SK-N-SH (cell line): Measurements from ENCODE around the gene KLHL28. TPM values are rescaled to one million over a fixed set of nuclear protein-coding genes. Genes with fewer than 3 reads are reported as not detected.
"Not testable (repeated sequence)": the region's sequence is repeated elsewhere in the genome, so short reads cannot be mapped to it uniquely, and the experiment has no call there.

ENCODE experiments used
- CTCF ChIA-PET: fragments of 300-600, 350-600 bp; formaldehyde crosslinking; extraction: SDS; loops from one replicate; lab custom pipeline; 2021; lab: Yijun Ruan, JAX
- POLR2A ChIA-PET: fragments of 350-600 bp; sonication (Branson Sonifier 250); formaldehyde crosslinking; extraction: SDS; loops from one replicate; lab custom pipeline; 2020; ENCODE audit warnings: antibody characterized with exemption, inconsistent platforms; lab: Yijun Ruan, JAX
- DNase-seq: peaks from one replicate; pipeline ENCODE4 v3.0.0; 2012
- H2AFZ ChIP-seq: fragments of 200-600 bp; sonication (generic); 2 replicates; pipeline ENCODE4 v1.8.1; 2016; ENCODE audit warnings: antibody characterized with exemption, mild to moderate bottlenecking, low read depth
- H3F3A ChIP-seq: fragments of 200-600 bp; sonication (generic); replicated peaks from 2 replicates; pipeline ENCODE3; 2016; ENCODE audit warnings: antibody characterized with exemption, mild to moderate bottlenecking; ENCODE audit not compliant: insufficient read depth
- H3K27ac ChIP-seq, 2 experiments: fragments of 200-500 bp in 1 of 2; fragments of 200-600 bp in 1 of 2; sonication (Bioruptor generic) in 1 of 2; sonication (generic), shearing (Covaris generic) in 1 of 2; 2 replicates each; pipeline versions ENCODE4 v1.5.1 to v1.6.1; 2014 to 2016; ENCODE audit warnings: low read depth in 2 of 2, inconsistent platforms in 1 of 2, low read length in 1 of 2, mild to moderate bottlenecking in 1 of 2, mixed read lengths in 1 of 2
- H3K27me3 ChIP-seq: fragments of 200-600 bp; sonication (generic), shearing (Covaris generic); 2 replicates; pipeline ENCODE4 v1.6.1; 2016; ENCODE audit warnings: mixed run types; ENCODE audit not compliant: insufficient read depth
- H3K36me3 ChIP-seq, 2 experiments: fragments of 200-500 bp in 1 of 2; fragments of 200-600 bp in 1 of 2; sonication (Bioruptor generic) in 1 of 2; sonication (generic) in 1 of 2; replicated peaks in 1 of 2; 2 replicates each; pipeline versions ENCODE3 to v1.5.1; 2014 to 2016; ENCODE audit warnings: low read length in 1 of 2, mild to moderate bottlenecking in 1 of 2; ENCODE audit not compliant: insufficient read depth in 2 of 2, control insufficient read depth in 1 of 2
- H3K4me1 ChIP-seq, 2 experiments: fragments of 200-500 bp in 1 of 2; fragments of 200-600 bp in 1 of 2; sonication (Bioruptor generic) in 1 of 2; sonication (generic), shearing (Covaris generic) in 1 of 2; 2 replicates each; pipeline versions ENCODE4 v1.5.1 to v1.6.1; 2014 to 2016; ENCODE audit warnings: low read depth in 1 of 2, low read length in 1 of 2, mixed run types in 1 of 2; ENCODE audit not compliant: insufficient read depth in 2 of 2, control insufficient read depth in 1 of 2
- H3K4me2 ChIP-seq: fragments of 200-600 bp; sonication (generic), shearing (Covaris generic); 2 replicates; pipeline ENCODE4 v1.6.1; 2017; ENCODE audit warnings: mixed run types
- H3K4me3 ChIP-seq, 2 experiments: fragments of 200-500 bp in 1 of 2; fragments of 200-600 bp in 1 of 2; sonication (Bioruptor generic) in 1 of 2; sonication (generic), shearing (Covaris generic) in 1 of 2; 2 replicates each; pipeline versions ENCODE4 v1.5.1 to v1.8.1; 2014 to 2016; ENCODE audit warnings: low read depth in 2 of 2, inconsistent platforms in 1 of 2, low read length in 1 of 2, mild to moderate bottlenecking in 1 of 2, mixed read lengths in 1 of 2, moderate library complexity in 1 of 2
- H3K79me2 ChIP-seq: fragments of 200-600 bp; sonication (generic); 2 replicates; pipeline ENCODE4 v1.8.1; 2017; ENCODE audit warnings: mild to moderate bottlenecking; ENCODE audit not compliant: insufficient read depth
- H3K9ac ChIP-seq: fragments of 200-600 bp; sonication (generic); 2 replicates; pipeline ENCODE4 v1.6.1; 2017; ENCODE audit warnings: mixed run types
- H3K9me2 ChIP-seq: fragments of 200-600 bp; sonication (generic); 2 replicates; pipeline ENCODE4 v1.6.1; 2017; ENCODE audit warnings: mixed run types
- H3K9me3 ChIP-seq: fragments of 200-600 bp; sonication (generic); 2 replicates; pipeline ENCODE4 v1.6.1; 2017; ENCODE audit warnings: mixed run types, mild to moderate bottlenecking, moderate library complexity
- H4K20me1 ChIP-seq: fragments of 200-600 bp; sonication (generic); 2 replicates; pipeline ENCODE4 v1.6.1; 2017; ENCODE audit warnings: mild to moderate bottlenecking, mixed run types; ENCODE audit not compliant: insufficient read depth
- ELF1 ChIP-seq: IDR thresholded peaks from 2 replicates; pipeline ENCODE4 v1.4.0; 2012
- EP300 ChIP-seq, 2 experiments: IDR thresholded peaks; 2 replicates each; pipeline versions ENCODE4 v1.4.0 to v1.6.1; 2012; ENCODE audit warnings: borderline replicate concordance in 1 of 2, low read depth in 1 of 2, low read length in 1 of 2
- FOSL2 ChIP-seq: IDR thresholded peaks from 2 replicates; pipeline ENCODE4 v1.4.0; 2012; ENCODE audit warnings: low read depth, mild to moderate bottlenecking, moderate library complexity, borderline replicate concordance
- FOXM1 ChIP-seq: IDR thresholded peaks from 2 replicates; pipeline ENCODE4 v1.4.0; 2012; ENCODE audit warnings: low read depth, mild to moderate bottlenecking
- GABPA ChIP-seq: IDR thresholded peaks from 2 replicates; pipeline ENCODE4 v1.4.0; 2012; ENCODE audit warnings: low read depth, mild to moderate bottlenecking
- GATA2 ChIP-seq: sonication (generic); formaldehyde crosslinking; IDR thresholded peaks from 2 replicates; pipeline ENCODE4 v1.5.0; 2020; ENCODE audit warnings: mild to moderate bottlenecking, missing genetic modification reagents
- IRF3 ChIP-seq: fragments of 150-350 bp; IDR thresholded peaks from 2 replicates; pipeline ENCODE4 v1.6.1; 2016; ENCODE audit warnings: mild to moderate bottlenecking, low read depth, low read length
- JUND ChIP-seq: IDR thresholded peaks from 2 replicates; pipeline ENCODE4 v1.4.0; 2012
- MXI1 ChIP-seq: IDR thresholded peaks from 2 replicates; pipeline ENCODE4 v1.6.1; 2012; ENCODE audit warnings: mild to moderate bottlenecking, low read depth, low read length, improper control_type of control experiment
- NFIC ChIP-seq: IDR thresholded peaks from 2 replicates; pipeline ENCODE4 v1.4.0; 2012; ENCODE audit warnings: borderline replicate concordance
- NRF1 ChIP-seq: IDR thresholded peaks from 2 replicates; pipeline ENCODE4 v1.6.1; 2012; ENCODE audit warnings: low read depth, mild to moderate bottlenecking, low read length
- PBX3 ChIP-seq: IDR thresholded peaks from 2 replicates; pipeline ENCODE4; 2012
- RFX5 ChIP-seq: IDR thresholded peaks from 2 replicates; pipeline ENCODE4 v1.6.1; 2012; ENCODE audit warnings: mild to moderate bottlenecking, improper control_type of control experiment, low read length
- RXRA ChIP-seq: IDR thresholded peaks from 2 replicates; pipeline ENCODE4 v1.4.0; 2012; ENCODE audit warnings: low read depth, mild to moderate bottlenecking, borderline replicate concordance
- SMC3 ChIP-seq: IDR thresholded peaks from 2 replicates; pipeline ENCODE4 v1.6.1; 2012; ENCODE audit warnings: low read depth, low read length, improper control_type of control experiment
- TAF1 ChIP-seq: IDR thresholded peaks from 2 replicates; pipeline ENCODE4 v1.6.1; 2012; ENCODE audit warnings: low read depth, mild to moderate bottlenecking, low read length, moderate library complexity, borderline replicate concordance
- TEAD4 ChIP-seq: IDR thresholded peaks from 2 replicates; pipeline ENCODE4 v1.4.0; 2012; ENCODE audit warnings: mild to moderate bottlenecking, borderline replicate concordance; ENCODE audit not compliant: insufficient read depth
- USF2 ChIP-seq: fragments of 150-350 bp; IDR thresholded peaks from 2 replicates; pipeline ENCODE4 v1.6.1; 2017; ENCODE audit warnings: antibody characterized with exemption, low read length, low read depth, borderline replicate concordance
- YY1 ChIP-seq: IDR thresholded peaks from 2 replicates; pipeline ENCODE4 v1.4.0; 2012; ENCODE audit warnings: low read depth, mild to moderate bottlenecking
- WGBS: methylation state at CpG from one replicate; pipeline ENCODE4 v1.1.6; 2017; ENCODE audit warnings: low lambda C conversion rate; 5-methylcytosine and 5-hydroxymethylcytosine counted together
- polyA plus RNA-seq, 3 experiments: library from polyadenylated mRNA; depleted of rRNA; stranded (reverse); fragments of >200 nt; gene quantifications; 2 replicates each; pipeline ENCODE4 v1.2.3, GENCODE V29; 2012

The KLHL28 gene
- polyA plus RNA-seq, 1 of the 3 experiments (the other 2 are of a cell fraction): 0.72 TPM

- TF ChIP-seq YY1 (no peak; the same call in 1 of the 2 replicates), GABPA (no peak), IRF3 (no peak), TEAD4 (0 out of 2 replicates have a peak, but pooled peaks have one; percentile 27)
Measured at GRCh38 chr14:44895716-44896115, 66.0 kb downstream of the KLHL28 start (continued).

- Histone ChIP-seq H3K9me2 (no peaks in the 10 kb centered on the region), H3K4me2 (no peak overlapping the region), H3K9me3 (no peaks in the 10 kb centered on the region), H3F3A (peaks cover 9% of the 10 kb centered on the region), H3K9ac (no peak overlapping the region), H2AFZ (no peak overlapping the region), H3K79me2 (peaks cover 5% of the 10 kb centered on the region; the same call in 1 of the 2 replicates), H3K27ac (no peak overlapping the region), H3K4me1 (no peaks in the 10 kb centered on the region; a peak in 2 of 4 replicates), H4K20me1 (no peaks in the 10 kb centered on the region), H3K27me3 (no peaks in the 10 kb centered on the region), H3K36me3 (no peaks in the 10 kb centered on the region), H3K4me3 (no peak overlapping the region)
- 43% methylated on average over 2 of the region's 2 CpGs for WGBS
- POLR2A ChIA-PET: no interaction called here
- CTCF ChIA-PET: no interaction called here
- no peak for DNase-seq
- TF ChIP-seq EP300 (IDR thresholded peaks at IDR 0.05; ENCODE audit: borderline replicate concordance in 1 of 2, low read depth in 1 of 2, low read length in 1 of 2): no peak
- TF ChIP-seq NRF1: no peak
- TF ChIP-seq JUND: no peak
- no peak for TF ChIP-seq USF2
- no peak for TF ChIP-seq MXI1
- no peak for TF ChIP-seq RFX5
- TF ChIP-seq GABPA: no peak
- no peak for TF ChIP-seq TEAD4
- no peak for TF ChIP-seq RXRA
- no peak for TF ChIP-seq GATA2
- TF ChIP-seq TAF1: no peak
- TF ChIP-seq FOXM1: no peak
- TF ChIP-seq PBX3: no peak
- TF ChIP-seq SMC3: no peak
- TF ChIP-seq FOSL2: no peak
- no peak for TF ChIP-seq ELF1
- no peak for TF ChIP-seq IRF3
- no peak for TF ChIP-seq YY1
- TF ChIP-seq NFIC: no peak
Measured at GRCh38 chr14:44893535-44893934, 68.2 kb downstream of the KLHL28 start.

GRCh38 chr14:44891726-44892372 lies 69.9 kb downstream of the KLHL28 start:
- H3K79me2 ChIP-seq, H4K20me1 ChIP-seq, H3K9me3 ChIP-seq, H3F3A ChIP-seq, H3K9ac ChIP-seq, POLR2A ChIA-PET, H3K4me3 ChIP-seq, CTCF ChIA-PET, H3K27ac ChIP-seq, H3K27me3 ChIP-seq, H3K36me3 ChIP-seq, H3K9me2 ChIP-seq, DNase-seq, H3K4me2 ChIP-seq, H3K4me1 ChIP-seq, H2AFZ ChIP-seq: not testable (repeated sequence)
- 35% methylated on average over 2 of the region's 3 CpGs for WGBS
